ENCODE data around the gene PPP1R12A.

Gene PPP1R12A

DNA sequence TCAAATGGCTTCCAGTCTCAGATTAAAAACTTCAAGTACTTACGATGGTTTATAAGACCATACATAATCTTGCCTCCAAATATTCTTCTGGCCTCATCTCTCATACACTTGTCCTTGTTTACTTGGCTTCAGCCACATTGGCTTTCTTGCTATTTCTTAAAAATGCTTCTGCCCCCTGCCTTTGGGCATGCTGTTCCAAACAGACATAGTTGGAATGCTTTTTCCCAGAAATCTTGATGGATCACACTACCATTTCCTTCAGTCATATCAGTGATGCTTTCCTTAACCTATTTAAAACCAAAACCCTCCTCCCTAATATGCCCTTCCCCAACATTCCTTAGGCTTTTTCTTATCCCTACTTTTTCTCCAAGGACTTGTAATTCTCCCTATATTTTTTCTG lies 169.7 kb downstream of the PPP1R12A start:
- Histone ChIP-seq H2AFZ (ENCODE audit: low read depth, low read length) (no peak overlapping the region), H3K4me3 (ENCODE audit: low read length) (no peak overlapping the region), H3K79me2 (ENCODE audit: low read length) (no peaks in the 10 kb centered on the region), H3K36me3 (replicated peaks; ENCODE audit: low read depth, low read length) (no peaks in the 10 kb centered on the region), H3K27ac (ENCODE audit: low read length) (no peak overlapping the region), H3K9ac (ENCODE audit: low read length) (no peak overlapping the region), H3K4me1 (ENCODE audit: low read length) (no peaks in the 10 kb centered on the region), H3K4me2 (ENCODE audit: low read length) (no peak overlapping the region), H4K20me1 (ENCODE audit: insufficient read depth, low read length) (no peaks in the 10 kb centered on the region), H3K27me3 (ENCODE audit: low read depth, low read length) (no peaks in the 10 kb centered on the region), H3K9me3 (ENCODE audit: insufficient read depth, low read length) (no peaks in the 10 kb centered on the region)
- TF ChIP-seq EZH2phosphoT487 (IDR thresholded peaks at IDR 0.05; ENCODE audit: low read depth) (no peak), CTCF (IDR thresholded peaks at IDR 0.05; ENCODE audit: low read depth, low read length) (no peak)

DNA sequence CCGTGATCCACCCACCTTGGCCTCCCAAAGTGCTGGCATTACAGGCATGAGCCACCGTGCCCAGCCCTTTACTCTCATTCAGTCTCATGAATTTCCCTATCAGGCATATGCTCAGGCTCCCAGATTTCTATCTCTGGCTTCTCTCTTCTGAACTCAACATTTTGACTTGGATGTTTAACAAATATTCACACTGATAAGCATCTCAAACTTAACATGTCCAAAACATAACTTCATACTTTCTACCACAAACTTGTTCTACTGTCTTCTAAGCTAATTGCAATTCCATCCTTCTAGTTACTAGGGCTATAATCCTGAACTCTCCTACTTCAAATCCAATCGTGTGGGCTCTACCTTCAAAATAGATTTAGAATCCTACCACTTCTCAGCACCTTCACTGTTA lies 170.3 kb downstream of the PPP1R12A start:
- Histone ChIP-seq H3K79me2 (ENCODE audit: low read length) (no peaks in the 10 kb centered on the region), H2AFZ (ENCODE audit: low read depth, low read length) (no peak overlapping the region), H3K9ac (ENCODE audit: low read length) (no peak overlapping the region), H3K36me3 (replicated peaks; ENCODE audit: low read depth, low read length) (no peaks in the 10 kb centered on the region), H3K4me2 (ENCODE audit: low read length) (no peak overlapping the region), H4K20me1 (ENCODE audit: insufficient read depth, low read length) (no peaks in the 10 kb centered on the region), H3K9me3 (ENCODE audit: insufficient read depth, low read length) (no peaks in the 10 kb centered on the region), H3K4me1 (ENCODE audit: low read length) (no peaks in the 10 kb centered on the region), H3K27me3 (ENCODE audit: low read depth, low read length) (no peaks in the 10 kb centered on the region), H3K27ac (ENCODE audit: low read length) (no peak overlapping the region), H3K4me3 (ENCODE audit: low read length) (no peak overlapping the region)
- TF ChIP-seq EZH2phosphoT487 (IDR thresholded peaks at IDR 0.05; ENCODE audit: low read depth), result no peak

- Histone ChIP-seq H3K4me1 (ENCODE audit: low read length) (no peaks in the 10 kb centered on the region), H2AFZ (ENCODE audit: low read depth, low read length) (no peak overlapping the region), H3K36me3 (replicated peaks; ENCODE audit: low read depth, low read length) (no peaks in the 10 kb centered on the region), H3K79me2 (ENCODE audit: low read length) (no peaks in the 10 kb centered on the region), H4K20me1 (ENCODE audit: insufficient read depth, low read length) (no peaks in the 10 kb centered on the region), H3K4me2 (ENCODE audit: low read length) (no peak overlapping the region), H3K9ac (ENCODE audit: low read length) (no peak overlapping the region), H3K27ac (ENCODE audit: low read length) (no peak overlapping the region), H3K27me3 (ENCODE audit: low read depth, low read length) (no peaks in the 10 kb centered on the region), H3K4me3 (ENCODE audit: low read length) (no peak overlapping the region), H3K9me3 (ENCODE audit: insufficient read depth, low read length) (no peaks in the 10 kb centered on the region)
- TF ChIP-seq CTCF (IDR thresholded peaks at IDR 0.05; ENCODE audit: low read depth, low read length) (no peak), EZH2phosphoT487 (IDR thresholded peaks at IDR 0.05; ENCODE audit: low read depth) (no peak)
Observed at GRCh38 chr12:79763766-79764452, 171.0 kb downstream of the PPP1R12A start.

- Histone ChIP-seq H3K27me3 (ENCODE audit: low read depth, low read length) (no peaks in the 10 kb centered on the region), H4K20me1 (ENCODE audit: insufficient read depth, low read length) (no peaks in the 10 kb centered on the region), H3K4me3 (ENCODE audit: low read length) (no peak overlapping the region), H3K36me3 (replicated peaks; ENCODE audit: low read depth, low read length) (no peaks in the 10 kb centered on the region), H3K79me2 (ENCODE audit: low read length) (no peaks in the 10 kb centered on the region), H3K9me3 (ENCODE audit: insufficient read depth, low read length) (peaks cover 7% of the 10 kb centered on the region; the same call in 1 of the 2 replicates), H2AFZ (ENCODE audit: low read depth, low read length) (no peak overlapping the region), H3K4me1 (ENCODE audit: low read length) (no peaks in the 10 kb centered on the region), H3K27ac (ENCODE audit: low read length) (no peak overlapping the region), H3K9ac (ENCODE audit: low read length) (no peak overlapping the region), H3K4me2 (ENCODE audit: low read length) (no peak overlapping the region)
- TF ChIP-seq CTCF (IDR thresholded peaks at IDR 0.05; ENCODE audit: low read depth, low read length), result no peak
- no peak for TF ChIP-seq EZH2phosphoT487 (IDR thresholded peaks at IDR 0.05; ENCODE audit: low read depth)
Observed at GRCh38 chr12:79761341-79761740, 173.6 kb downstream of the PPP1R12A start.
